OCI-LY1 (cell line): Measurements from ENCODE around the gene PPM1B.

ENCODE experiments used
- CTCF ChIP-seq: fragments of 200-600 bp; sonication (generic), shearing (Covaris generic); IDR thresholded peaks from 2 replicates; pipeline ENCODE4 v1.5.1; 2017; ENCODE audit warnings: mild to moderate bottlenecking, antibody characterized with exemption, low read length, moderate library complexity, mixed read lengths
- EZH2 ChIP-seq: fragments of 200-600 bp; sonication (generic), shearing (Covaris generic); IDR thresholded peaks from 2 replicates; pipeline ENCODE4 v1.8.0; 2017; ENCODE audit warnings: borderline replicate concordance, mixed run types, mild to moderate bottlenecking, antibody characterized with exemption, low read length, moderate library complexity, mixed read lengths

GRCh38 chr2:44237221-44237620 lies 68.5 kb downstream of the PPM1B start:
- no peak for TF ChIP-seq CTCF
- TF ChIP-seq EZH2: no peak
